IMR-90 (cell line): ENCODE results near the gene ANO10. TPM values are rescaled to one million over a fixed set of nuclear protein-coding genes. Genes with fewer than 3 reads are reported as not detected.

Source experiments
- ATAC-seq: fragments of 200-7000 bp; cut with Tn5 transposase; 2 replicates; pipeline ENCODE4 v1.9.1; 2020; ENCODE audit warnings: low read depth, mild to moderate bottlenecking, moderate library complexity
- BruUV-seq: library from RNA; stranded (reverse); fragments of 400-500 nt; replicated peaks from 2 replicates; lab custom pipeline; 2021; lab: Mats Ljungman, UMichigan
- CTCF ChIA-PET: fragments of 300-600 bp; formaldehyde crosslinking; extraction: SDS; loops from one replicate; lab custom pipeline; 2021; ENCODE audit warnings: antibody characterized with exemption; lab: Yijun Ruan, JAX
- POLR2A ChIA-PET: fragments of 300-600 bp; sonication (Branson Sonifier 250); formaldehyde crosslinking; loops from one replicate; lab custom pipeline; 2022; ENCODE audit warnings: antibody characterized with exemption; ENCODE audit not compliant: unreplicated experiment; lab: Charles Lee
- DNase-seq: peaks from one replicate; pipeline ENCODE4 v3.0.0; 2013
- H2AFZ ChIP-seq: replicated peaks from 2 replicates; pipeline ENCODE3; 2013; ENCODE audit warnings: low read length, mild to moderate bottlenecking; ENCODE audit not compliant: poor library complexity
- H2AK5ac ChIP-seq: 2 replicates; pipeline ENCODE4 v1.6.1; 2013; ENCODE audit warnings: low read depth, low read length, inconsistent platforms
- H2AK9ac ChIP-seq: replicated peaks from 2 replicates; pipeline ENCODE3; 2013; ENCODE audit warnings: mild to moderate bottlenecking, low read depth, low read length, moderate library complexity; ENCODE audit not compliant: poor library complexity
- H2BK120ac ChIP-seq: 2 replicates; pipeline ENCODE4 v1.6.1; 2013; ENCODE audit warnings: low read depth, low read length, inconsistent platforms
- H2BK15ac ChIP-seq: 3 replicates; pipeline ENCODE4 v1.6.1; 2013; ENCODE audit warnings: low read depth, low read length, inconsistent platforms
- H2BK20ac ChIP-seq: 2 replicates; pipeline ENCODE4 v1.6.1; 2013; ENCODE audit warnings: low read depth, mild to moderate bottlenecking, inconsistent platforms, low read length, moderate library complexity
- H2BK5ac ChIP-seq: 2 replicates; pipeline ENCODE4 v1.6.1; 2013; ENCODE audit warnings: mild to moderate bottlenecking, low read depth, low read length, inconsistent platforms; ENCODE audit not compliant: poor library complexity, severe bottlenecking
- H3K14ac ChIP-seq: replicated peaks from 2 replicates; pipeline ENCODE4 v1.6.1; 2013; ENCODE audit warnings: low read depth, low read length, inconsistent platforms
- H3K18ac ChIP-seq: 2 replicates; pipeline ENCODE4 v1.6.1; 2013; ENCODE audit warnings: low read depth, low read length, control low read depth
- H3K23ac ChIP-seq: 2 replicates; pipeline ENCODE4 v1.6.1; 2013; ENCODE audit warnings: low read depth, low read length, inconsistent platforms
- H3K27ac ChIP-seq: 2 replicates; pipeline ENCODE4 v1.5.1; 2013; ENCODE audit warnings: mild to moderate bottlenecking, control low read depth, low read length; ENCODE audit not compliant: insufficient read depth
- H3K27me3 ChIP-seq: 2 replicates; pipeline ENCODE4 v1.6.1; 2013; ENCODE audit warnings: low read length; ENCODE audit not compliant: control insufficient read depth, insufficient read depth
- H3K36me3 ChIP-seq: 2 replicates; pipeline ENCODE4 v1.6.1; 2013; ENCODE audit warnings: low read length, mixed read lengths; ENCODE audit not compliant: control insufficient read depth, insufficient read depth
- H3K4ac ChIP-seq: 2 replicates; pipeline ENCODE4 v1.6.1; 2013; ENCODE audit warnings: low read depth, low read length, inconsistent platforms
- H3K4me1 ChIP-seq: 2 replicates; pipeline ENCODE4 v1.6.1; 2013; ENCODE audit warnings: low read length, mixed read lengths; ENCODE audit not compliant: control insufficient read depth, insufficient read depth
- H3K4me2 ChIP-seq: 2 replicates; pipeline ENCODE4 v1.6.1; 2013; ENCODE audit warnings: low read depth, mild to moderate bottlenecking, control low read depth, low read length, moderate library complexity
- H3K4me3 ChIP-seq: 2 replicates; pipeline ENCODE4 v1.5.1; 2013; ENCODE audit warnings: low read depth, mild to moderate bottlenecking, control low read depth, low read length, moderate library complexity; ENCODE audit not compliant: insufficient read depth
- H3K56ac ChIP-seq: 2 replicates; pipeline ENCODE4 v1.6.1; 2013; ENCODE audit warnings: low read length, inconsistent platforms; ENCODE audit not compliant: insufficient read depth; ENCODE audit errors: extremely low read depth
- H3K79me1 ChIP-seq, 2 experiments: 2 replicates each; pipeline ENCODE4 v1.6.1; 2013; ENCODE audit warnings: low read length in 2 of 2, inconsistent platforms in 1 of 2, low read depth in 1 of 2
- H3K9ac ChIP-seq: 2 replicates; pipeline ENCODE4 v1.6.1; 2013; ENCODE audit warnings: low read depth, low read length, control low read depth
- H3K9me1 ChIP-seq: 2 replicates; pipeline ENCODE4 v1.6.1; 2013; ENCODE audit warnings: low read length, inconsistent platforms; ENCODE audit not compliant: insufficient read depth
- H3K9me3 ChIP-seq: 2 replicates; pipeline ENCODE4 v1.6.1; 2013; ENCODE audit warnings: low read length; ENCODE audit not compliant: control insufficient read depth, insufficient read depth
- H4K20me1 ChIP-seq: 2 replicates; pipeline ENCODE4 v1.6.1; 2013; ENCODE audit warnings: low read length, inconsistent platforms; ENCODE audit not compliant: insufficient read depth
- H4K5ac ChIP-seq: 2 replicates; pipeline ENCODE4 v1.6.1; 2013; ENCODE audit warnings: mild to moderate bottlenecking, low read depth, low read length, control low read depth
- H4K8ac ChIP-seq, 2 experiments: 2 replicates each; pipeline ENCODE4 v1.6.1; 2013; ENCODE audit warnings: low read depth in 2 of 2, low read length in 2 of 2, control low read depth in 1 of 2, inconsistent platforms in 1 of 2
- H4K91ac ChIP-seq: 2 replicates; pipeline ENCODE4 v1.6.1; 2013; ENCODE audit warnings: low read depth, low read length, inconsistent platforms; ENCODE audit not compliant: insufficient read depth
- BHLHE40 ChIP-seq: fragments of 150-350 bp; IDR thresholded peaks from 2 replicates; pipeline ENCODE4 v1.6.1; 2016; ENCODE audit warnings: mild to moderate bottlenecking, low read depth, low read length
- CEBPB ChIP-seq: IDR thresholded peaks from 2 replicates; pipeline ENCODE4 v1.6.1; 2012; ENCODE audit warnings: low read depth, low read length, improper control_type of control experiment
- CHD1 ChIP-seq: IDR thresholded peaks from 2 replicates; pipeline ENCODE4 v1.6.1; 2012; ENCODE audit warnings: low read depth, low read length, improper control_type of control experiment
- FOS ChIP-seq: fragments of 150-350 bp; IDR thresholded peaks from 2 replicates; pipeline ENCODE4 v1.6.1; 2016; ENCODE audit warnings: low read depth, low read length
- MAFK ChIP-seq: IDR thresholded peaks from 2 replicates; pipeline ENCODE4 v1.6.1; 2012; ENCODE audit warnings: low read depth, low read length, improper control_type of control experiment
- MAZ ChIP-seq: IDR thresholded peaks from 2 replicates; pipeline ENCODE4 v1.6.1; 2012; ENCODE audit warnings: low read depth, mild to moderate bottlenecking, low read length, improper control_type of control experiment, moderate library complexity, borderline replicate concordance
- MXI1 ChIP-seq: IDR thresholded peaks from 2 replicates; pipeline ENCODE4 v1.6.1; 2012; ENCODE audit warnings: low read depth, mild to moderate bottlenecking, low read length, moderate library complexity, borderline replicate concordance
- NFE2L2 ChIP-seq: fragments of 150-350 bp; IDR thresholded peaks from 2 replicates; pipeline ENCODE4 v1.6.1; 2016; ENCODE audit warnings: low read depth, mild to moderate bottlenecking, low read length
- POLR2A ChIP-seq: IDR thresholded peaks from 2 replicates; pipeline ENCODE4 v1.6.1; 2012; ENCODE audit warnings: mild to moderate bottlenecking, low read depth, low read length
- RAD21 ChIP-seq: IDR thresholded peaks from 2 replicates; pipeline ENCODE4 v1.6.1; 2012; ENCODE audit warnings: low read length, improper control_type of control experiment
- RCOR1 ChIP-seq: IDR thresholded peaks from 2 replicates; pipeline ENCODE4 v1.6.1; 2012; ENCODE audit warnings: mild to moderate bottlenecking, low read length, improper control_type of control experiment; ENCODE audit not compliant: insufficient replicate concordance
- RFX5 ChIP-seq: IDR thresholded peaks from 2 replicates; pipeline ENCODE4 v1.8.0; 2012; ENCODE audit warnings: low read depth, mild to moderate bottlenecking, low read length, moderate library complexity
- SMC3 ChIP-seq: fragments of 150-350 bp; IDR thresholded peaks from 2 replicates; pipeline ENCODE4 v1.6.1; 2016; ENCODE audit warnings: low read depth, mild to moderate bottlenecking, antibody characterized with exemption, low read length, moderate library complexity
- dilution Hi-C: fragments of 300-500 bp; cut with HindIII; formaldehyde crosslinking; loops from one replicate; pipeline ENCODE4 v1.14.3; 2018; ENCODE audit warnings: low sequenced_read_pairs; ENCODE audit not compliant: unreplicated experiment
- in situ Hi-C: fragments of 300-500 bp; cut with MboI; formaldehyde crosslinking; loops from 3 replicates; pipeline ENCODE4 v1.14.3; 2019; ENCODE audit warnings: low sequenced_read_pairs, inconsistent platforms, mixed read lengths
- intact Hi-C: fragments of 100-400 bp; cut with micrococcal nuclease; formaldehyde crosslinking; loops from 2 replicates; pipeline ENCODE4 v1.10.0; 2022
- polyA plus RNA-seq, 3 experiments: library from polyadenylated mRNA; depleted of rRNA; stranded (reverse); fragments of >200 nt; gene quantifications; 2 replicates each; pipeline ENCODE4 v1.2.3, GENCODE V29; 2012; ENCODE audit warnings: low replicate concordance in 1 of 3
- total RNA-seq: library from RNA; depleted of rRNA; stranded (reverse); fragments of >200 nt; gene quantifications from 2 replicates; pipeline ENCODE4 v1.2.3, GENCODE V29; 2012
- TF ChIP-seq, protein P1 (sequence below): fragments of 150-350 bp; IDR thresholded peaks from 2 replicates; pipeline ENCODE4 v1.6.1; 2017; ENCODE audit warnings: mild to moderate bottlenecking, antibody characterized with exemption, low read length, low read depth
- TF ChIP-seq, protein P2 (sequence below): fragments of 150-350 bp; IDR thresholded peaks from 2 replicates; pipeline ENCODE4 v1.6.1; 2016; ENCODE audit warnings: low read depth, mild to moderate bottlenecking, low read length, moderate library complexity, borderline replicate concordance
- TF ChIP-seq, protein P3 (sequence below): conservative IDR thresholded peaks from 2 replicates; pipeline ENCODE4 v1.5.1; 2012; ENCODE audit warnings: mild to moderate bottlenecking, low read depth, low read length, improper control_type of control experiment

The ANO10 gene
- total and polyA plus RNA-seq, 2 of the 4 experiments (the other 2 are of a cell fraction) = 28.5 to 41.6 TPM

DNA sequence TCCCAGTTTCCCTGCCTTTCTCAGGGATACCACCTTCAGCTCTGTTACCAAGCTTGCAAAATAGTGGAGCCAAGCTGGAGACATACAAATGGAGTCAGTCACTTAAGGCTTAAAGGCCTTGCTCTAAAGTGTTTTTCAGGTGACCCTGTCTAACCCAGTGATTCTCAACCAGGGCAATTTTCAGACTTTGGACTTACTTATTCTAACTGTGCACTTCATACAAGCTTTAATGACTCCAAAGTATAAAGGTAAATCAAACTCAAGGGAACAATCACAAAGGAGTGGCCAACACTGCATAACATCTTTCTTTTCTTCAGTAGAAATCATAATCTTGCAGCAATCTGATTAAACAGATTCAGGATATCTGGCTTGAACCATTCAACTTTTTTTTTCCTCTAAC is 9.4 kb downstream of the ANO10 start:
- CTCF ChIA-PET = no interaction called here
- DNase-seq (no peak), ATAC-seq (no peak)
- H2BK15ac ChIP-seq = no peak overlapping the region
- H3K79me1 ChIP-seq = peaks cover 19 to 43% of the 10 kb centered on the region in 2 experiments
- no peak overlapping the region for H4K5ac ChIP-seq
- TF ChIP-seq CHD1 (no peak), MAFK (no peak), RAD21 (no peak), RFX5 (no peak), MAZ (no peak), SMC3 (no peak), MXI1 (no peak), RCOR1 (no peak), BHLHE40 (no peak), NFE2L2 (no peak), CEBPB (no peak), FOS (no peak), POLR2A (no peak)
- TF ChIP-seq, protein P1, sequence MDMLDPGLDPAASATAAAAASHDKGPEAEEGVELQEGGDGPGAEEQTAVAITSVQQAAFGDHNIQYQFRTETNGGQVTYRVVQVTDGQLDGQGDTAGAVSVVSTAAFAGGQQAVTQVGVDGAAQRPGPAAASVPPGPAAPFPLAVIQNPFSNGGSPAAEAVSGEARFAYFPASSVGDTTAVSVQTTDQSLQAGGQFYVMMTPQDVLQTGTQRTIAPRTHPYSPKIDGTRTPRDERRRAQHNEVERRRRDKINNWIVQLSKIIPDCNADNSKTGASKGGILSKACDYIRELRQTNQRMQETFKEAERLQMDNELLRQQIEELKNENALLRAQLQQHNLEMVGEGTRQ = no peak
- TF ChIP-seq, protein P2, sequence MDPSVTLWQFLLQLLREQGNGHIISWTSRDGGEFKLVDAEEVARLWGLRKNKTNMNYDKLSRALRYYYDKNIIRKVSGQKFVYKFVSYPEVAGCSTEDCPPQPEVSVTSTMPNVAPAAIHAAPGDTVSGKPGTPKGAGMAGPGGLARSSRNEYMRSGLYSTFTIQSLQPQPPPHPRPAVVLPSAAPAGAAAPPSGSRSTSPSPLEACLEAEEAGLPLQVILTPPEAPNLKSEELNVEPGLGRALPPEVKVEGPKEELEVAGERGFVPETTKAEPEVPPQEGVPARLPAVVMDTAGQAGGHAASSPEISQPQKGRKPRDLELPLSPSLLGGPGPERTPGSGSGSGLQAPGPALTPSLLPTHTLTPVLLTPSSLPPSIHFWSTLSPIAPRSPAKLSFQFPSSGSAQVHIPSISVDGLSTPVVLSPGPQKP = no peak
- TF ChIP-seq, protein P3, sequence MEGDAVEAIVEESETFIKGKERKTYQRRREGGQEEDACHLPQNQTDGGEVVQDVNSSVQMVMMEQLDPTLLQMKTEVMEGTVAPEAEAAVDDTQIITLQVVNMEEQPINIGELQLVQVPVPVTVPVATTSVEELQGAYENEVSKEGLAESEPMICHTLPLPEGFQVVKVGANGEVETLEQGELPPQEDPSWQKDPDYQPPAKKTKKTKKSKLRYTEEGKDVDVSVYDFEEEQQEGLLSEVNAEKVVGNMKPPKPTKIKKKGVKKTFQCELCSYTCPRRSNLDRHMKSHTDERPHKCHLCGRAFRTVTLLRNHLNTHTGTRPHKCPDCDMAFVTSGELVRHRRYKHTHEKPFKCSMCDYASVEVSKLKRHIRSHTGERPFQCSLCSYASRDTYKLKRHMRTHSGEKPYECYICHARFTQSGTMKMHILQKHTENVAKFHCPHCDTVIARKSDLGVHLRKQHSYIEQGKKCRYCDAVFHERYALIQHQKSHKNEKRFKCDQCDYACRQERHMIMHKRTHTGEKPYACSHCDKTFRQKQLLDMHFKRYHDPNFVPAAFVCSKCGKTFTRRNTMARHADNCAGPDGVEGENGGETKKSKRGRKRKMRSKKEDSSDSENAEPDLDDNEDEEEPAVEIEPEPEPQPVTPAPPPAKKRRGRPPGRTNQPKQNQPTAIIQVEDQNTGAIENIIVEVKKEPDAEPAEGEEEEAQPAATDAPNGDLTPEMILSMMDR = no peak
- H3K4me3 ChIP-seq = no peak overlapping the region
- no peak overlapping the region for H3K9ac ChIP-seq
- no TSS peak for BruUV-seq
- peaks cover 9% of the 10 kb centered on the region; the same call in 1 of the 2 replicates for H4K20me1 ChIP-seq
- no peak overlapping the region for H3K18ac ChIP-seq
- H3K9me3 ChIP-seq = no peaks in the 10 kb centered on the region
- no peak overlapping the region for H3K14ac ChIP-seq
- POLR2A ChIA-PET = no interaction called here
- H3K27me3 ChIP-seq = no peaks in the 10 kb centered on the region
- intact Hi-C loops = no loop called here
- no peak overlapping the region for H2AK9ac ChIP-seq
- H4K8ac ChIP-seq = no peak overlapping the region
- dilution Hi-C loops = no loop called here
- no peaks in the 10 kb centered on the region for H3K4me1 ChIP-seq
- H3K9me1 ChIP-seq = no peaks in the 10 kb centered on the region
- H2BK20ac ChIP-seq = no peak overlapping the region
- H2BK120ac ChIP-seq = no peak overlapping the region
- H3K23ac ChIP-seq = 0 out of 2 replicates have a peak overlapping the region, but pooled peaks have one; percentile 13
- H3K4me2 ChIP-seq = no peak overlapping the region
- no peak overlapping the region for H3K56ac ChIP-seq
- H3K27ac ChIP-seq = no peak overlapping the region
- H3K36me3 ChIP-seq = peaks cover 3% of the 10 kb centered on the region; the same call in 1 of the 2 replicates
- H2AK5ac ChIP-seq = no peak overlapping the region
- H4K91ac ChIP-seq = no peak overlapping the region
- in situ Hi-C loops = no loop called here
- H2AFZ ChIP-seq = no peak overlapping the region
- H2BK5ac ChIP-seq = no peak overlapping the region
- H3K4ac ChIP-seq = no peak overlapping the region
